ENCODE results near the gene DIPK1A. TPM values are rescaled to one million over a fixed set of nuclear protein-coding genes. Genes with fewer than 3 reads are reported as not detected.

Gene DIPK1A
- total RNA-seq, 1 experiment from 2014 or later: 10.5 TPM

DNA sequence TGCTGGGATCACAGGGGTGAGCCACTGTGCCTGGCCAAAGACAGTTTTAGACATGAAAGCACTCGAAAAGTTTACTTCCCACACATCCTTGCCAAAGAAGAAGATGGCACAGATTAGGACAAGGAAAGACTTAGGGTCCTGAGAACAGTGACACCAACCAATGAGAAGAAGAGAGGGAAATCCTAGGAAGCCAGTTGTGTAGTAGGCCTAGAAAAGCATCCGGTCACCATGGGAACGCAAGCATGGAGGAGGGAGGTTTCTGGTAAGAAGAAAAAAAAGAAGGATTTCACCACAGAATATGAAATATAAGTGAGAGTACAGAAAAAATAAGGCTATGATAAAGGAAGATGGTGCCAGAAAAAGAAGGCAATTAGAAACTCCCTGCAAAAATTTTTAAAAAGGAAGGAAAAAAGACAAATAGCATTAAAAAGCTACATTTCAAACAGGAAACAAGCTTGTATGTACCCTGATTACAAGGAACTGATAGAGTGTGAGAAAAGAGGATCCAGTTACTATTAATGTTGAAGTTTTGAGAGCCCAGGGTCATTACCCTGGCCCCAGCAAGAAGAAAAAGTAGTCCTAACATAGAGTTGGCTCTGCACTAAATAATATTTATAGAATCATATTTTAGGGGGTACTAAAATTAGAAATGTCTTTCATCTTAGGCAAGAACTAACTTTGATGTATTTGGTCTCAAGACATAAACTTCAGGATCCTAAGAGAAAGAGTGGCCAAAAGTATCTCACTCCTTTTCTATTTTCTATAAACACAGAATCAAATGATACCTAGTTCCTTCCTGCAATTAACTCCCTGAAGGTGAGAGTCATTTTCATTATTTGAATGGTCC lies 16.1 kb downstream of the DIPK1A start:
- POLR2A ChIA-PET (ENCODE audit: unreplicated experiment): no interaction called here

DNA sequence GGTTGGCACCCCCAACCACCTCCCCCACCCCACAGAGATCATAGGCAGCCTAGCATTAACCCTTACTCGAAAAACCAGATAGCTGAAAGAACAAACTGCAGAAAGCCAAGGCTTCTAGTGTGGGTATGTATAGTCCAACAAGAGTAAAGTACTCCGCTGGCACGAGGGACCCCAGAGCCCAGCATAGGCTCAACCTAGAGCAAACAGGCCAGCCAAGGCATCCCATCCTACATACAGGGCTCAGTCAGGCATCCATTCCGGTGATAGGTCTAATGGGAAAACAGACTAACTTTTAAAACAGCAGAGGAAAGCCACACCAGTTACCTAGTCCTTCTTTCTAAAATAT lies 17.8 kb downstream of the DIPK1A start:
- Histone ChIP-seq H3K79me2 (ENCODE audit: low read depth) (peaks cover 46% of the 10 kb centered on the region), H3F3A (ENCODE audit: insufficient read depth, low read depth) (no peaks in the 10 kb centered on the region), H3K4me1 (replicated peaks; ENCODE audit: insufficient read depth) (no peaks in the 10 kb centered on the region), H3K27me3 (ENCODE audit: insufficient read depth, low read depth) (no peaks in the 10 kb centered on the region), H3K4me2 (no peak overlapping the region), H3K4me3 (no peak overlapping the region), H3K9me2 (ENCODE audit: insufficient read depth) (no peaks in the 10 kb centered on the region; the same call in 1 of the 2 replicates), H3K9me3 (ENCODE audit: insufficient read depth, low read depth) (no peaks in the 10 kb centered on the region), H3K36me3 (ENCODE audit: low read depth) (no peaks in the 10 kb centered on the region), H2AFZ (no peak overlapping the region), H4K20me1 (ENCODE audit: insufficient read depth) (no peaks in the 10 kb centered on the region), H3K27ac (no peak overlapping the region)
- ChIA-PET POLR2A (ENCODE audit: unreplicated experiment) (interaction anchor here (0.7 to 0.9 kb wide), 2 partner anchors 584 to 912 kb away, joined by 3 read pairs; no protein-coding TSS in a partner anchor), CTCF (interaction anchor here (0.6 kb wide), 2 partner anchors 112 to 182 kb away, joined by 3 to 4 read pairs; partner anchors contain the start of gene RPL5)
- BruUV-seq (replicated peaks): no TSS peak
- intact Hi-C loops (cut with micrococcal nuclease; ENCODE audit: unreplicated experiment): no loop called here
- no peak for DNase-seq
- TF ChIP-seq EZH2 (IDR thresholded peaks at IDR 0.05; ENCODE audit: low read depth): no peak
- TF ChIP-seq, protein P1, sequence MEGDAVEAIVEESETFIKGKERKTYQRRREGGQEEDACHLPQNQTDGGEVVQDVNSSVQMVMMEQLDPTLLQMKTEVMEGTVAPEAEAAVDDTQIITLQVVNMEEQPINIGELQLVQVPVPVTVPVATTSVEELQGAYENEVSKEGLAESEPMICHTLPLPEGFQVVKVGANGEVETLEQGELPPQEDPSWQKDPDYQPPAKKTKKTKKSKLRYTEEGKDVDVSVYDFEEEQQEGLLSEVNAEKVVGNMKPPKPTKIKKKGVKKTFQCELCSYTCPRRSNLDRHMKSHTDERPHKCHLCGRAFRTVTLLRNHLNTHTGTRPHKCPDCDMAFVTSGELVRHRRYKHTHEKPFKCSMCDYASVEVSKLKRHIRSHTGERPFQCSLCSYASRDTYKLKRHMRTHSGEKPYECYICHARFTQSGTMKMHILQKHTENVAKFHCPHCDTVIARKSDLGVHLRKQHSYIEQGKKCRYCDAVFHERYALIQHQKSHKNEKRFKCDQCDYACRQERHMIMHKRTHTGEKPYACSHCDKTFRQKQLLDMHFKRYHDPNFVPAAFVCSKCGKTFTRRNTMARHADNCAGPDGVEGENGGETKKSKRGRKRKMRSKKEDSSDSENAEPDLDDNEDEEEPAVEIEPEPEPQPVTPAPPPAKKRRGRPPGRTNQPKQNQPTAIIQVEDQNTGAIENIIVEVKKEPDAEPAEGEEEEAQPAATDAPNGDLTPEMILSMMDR (conservative IDR thresholded peaks at IDR 0.05): no peak

More for the DNA sequence above, 16.1 kb downstream of the DIPK1A start:
- no peaks in the 10 kb centered on the region; the same call in 1 of the 2 replicates for H3K9me2 ChIP-seq (ENCODE audit: insufficient read depth)
- DNase-seq: no peak
- H3K4me3 ChIP-seq: no peak overlapping the region
- no peak overlapping the region for H3K4me2 ChIP-seq
- H3K36me3 ChIP-seq (ENCODE audit: low read depth): no peaks in the 10 kb centered on the region
- H3K27me3 ChIP-seq (ENCODE audit: insufficient read depth, low read depth): no peaks in the 10 kb centered on the region
- H3K79me2 ChIP-seq (ENCODE audit: low read depth): peaks cover 55% of the 10 kb centered on the region
- H2AFZ ChIP-seq: no peak overlapping the region
- BruUV-seq (replicated peaks): no TSS peak
- H3K9me3 ChIP-seq (ENCODE audit: insufficient read depth, low read depth): no peaks in the 10 kb centered on the region
- H3K4me1 ChIP-seq (replicated peaks; ENCODE audit: insufficient read depth): peaks cover 6% of the 10 kb centered on the region
- CTCF ChIA-PET: no interaction called here
- H3K27ac ChIP-seq: no peak overlapping the region
- H4K20me1 ChIP-seq (ENCODE audit: insufficient read depth): no peaks in the 10 kb centered on the region
- H3F3A ChIP-seq (ENCODE audit: insufficient read depth, low read depth): no peaks in the 10 kb centered on the region
- TF ChIP-seq, protein P1 (conservative IDR thresholded peaks at IDR 0.05): no peak
- TF ChIP-seq EZH2 (IDR thresholded peaks at IDR 0.05; ENCODE audit: low read depth): no peak
- intact Hi-C loops (cut with micrococcal nuclease; ENCODE audit: unreplicated experiment): no loop called here

DNA sequence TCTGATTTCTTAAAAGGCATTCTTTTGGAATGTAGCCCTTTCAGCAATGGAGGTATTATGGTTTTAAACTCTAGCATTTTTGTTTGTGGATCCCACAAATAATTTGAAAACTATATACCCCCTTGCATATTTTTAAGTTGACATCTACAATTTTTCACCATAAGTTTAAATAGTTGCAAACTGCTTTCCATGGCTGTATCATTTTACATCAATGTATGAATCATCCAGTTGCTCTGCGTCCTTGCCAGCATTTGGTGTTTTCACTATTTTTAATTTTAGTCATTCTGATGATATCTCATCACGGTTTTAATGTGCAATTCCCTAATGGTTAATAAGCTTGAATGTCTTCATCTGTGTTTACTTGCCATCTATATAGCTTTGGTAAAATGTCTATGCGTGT lies 20.7 kb downstream of the DIPK1A start:
- H3F3A ChIP-seq (ENCODE audit: insufficient read depth, low read depth): no peaks in the 10 kb centered on the region
- peaks cover 47% of the 10 kb centered on the region for H3K79me2 ChIP-seq (ENCODE audit: low read depth)
- no peak overlapping the region for H2AFZ ChIP-seq
- H3K36me3 ChIP-seq (ENCODE audit: low read depth): no peaks in the 10 kb centered on the region
- CTCF ChIA-PET: interaction anchor here (0.6 kb wide), 1 partner anchor 975 kb away, joined by 3 read pairs; no protein-coding TSS in a partner anchor
- intact Hi-C loops (cut with micrococcal nuclease; ENCODE audit: unreplicated experiment): no loop called here
- no peaks in the 10 kb centered on the region for H3K9me3 ChIP-seq (ENCODE audit: insufficient read depth, low read depth)
- no peak overlapping the region for H3K4me2 ChIP-seq
- POLR2A ChIA-PET (ENCODE audit: unreplicated experiment): interaction anchor here (0.7 kb wide), 1 partner anchor 25 kb away, joined by 6 read pairs; no protein-coding TSS in a partner anchor
- peaks cover 6% of the 10 kb centered on the region for H3K4me1 ChIP-seq (replicated peaks; ENCODE audit: insufficient read depth)
- no peaks in the 10 kb centered on the region for H3K27me3 ChIP-seq (ENCODE audit: insufficient read depth, low read depth)
- no peak for DNase-seq
- no peak overlapping the region for H3K4me3 ChIP-seq
- H4K20me1 ChIP-seq (ENCODE audit: insufficient read depth): no peaks in the 10 kb centered on the region
- H3K9me2 ChIP-seq (ENCODE audit: insufficient read depth): no peaks in the 10 kb centered on the region; the same call in 1 of the 2 replicates
- TF ChIP-seq, protein P1 (conservative IDR thresholded peaks at IDR 0.05): no peak
- TF ChIP-seq EZH2 (IDR thresholded peaks at IDR 0.05; ENCODE audit: low read depth): no peak
- H3K27ac ChIP-seq: no peak overlapping the region
- BruUV-seq (replicated peaks): no TSS peak

All from PC-9 (cell line).